Osteoblast (primary cell): Measurements from ENCODE around the gene SLC38A7. TPM values are rescaled to one million over a fixed set of nuclear protein-coding genes. Genes with fewer than 3 reads are reported as not detected.

Source experiments
- DNase-seq: peaks from one replicate; pipeline ENCODE4 v3.0.0; 2011; ENCODE audit warnings: low spot score, mixed read lengths; ENCODE audit not compliant: insufficient read length; ENCODE audit errors: missing footprints
- H2AFZ ChIP-seq: 2 replicates; pipeline ENCODE4 v1.6.0; 2011; ENCODE audit warnings: mild to moderate bottlenecking, low read length
- H3K27ac ChIP-seq: 2 replicates; pipeline ENCODE4 v1.5.1; 2011; ENCODE audit warnings: mild to moderate bottlenecking, low read depth, low read length, moderate library complexity
- H3K27me3 ChIP-seq: 2 replicates; pipeline ENCODE4 v1.6.0; 2012; ENCODE audit warnings: mild to moderate bottlenecking, control low read depth, inconsistent platforms, low read length, moderate library complexity; ENCODE audit not compliant: insufficient read depth
- H3K36me3 ChIP-seq: 2 replicates; pipeline ENCODE4 v1.5.1; 2011; ENCODE audit warnings: mild to moderate bottlenecking, low read length, control low read depth, moderate library complexity; ENCODE audit not compliant: insufficient read depth
- H3K4me1 ChIP-seq: 2 replicates; pipeline ENCODE4 v1.5.1; 2011; ENCODE audit warnings: mild to moderate bottlenecking, low read length, control low read depth, moderate library complexity; ENCODE audit not compliant: insufficient read depth
- H3K4me2 ChIP-seq: 2 replicates; pipeline ENCODE4 v1.6.0; 2011; ENCODE audit warnings: mild to moderate bottlenecking, low read length; ENCODE audit not compliant: insufficient read depth
- H3K4me3 ChIP-seq: fragments of 200-600 bp; sonication (generic); 3 replicates; pipeline ENCODE4 v1.5.1; 2012; ENCODE audit warnings: mild to moderate bottlenecking, low read length, inconsistent platforms; ENCODE audit not compliant: insufficient read depth
- H3K79me2 ChIP-seq: 2 replicates; pipeline ENCODE4 v1.6.0; 2012; ENCODE audit warnings: mild to moderate bottlenecking, low read length, control low read depth, inconsistent platforms; ENCODE audit not compliant: insufficient read depth
- H3K9me3 ChIP-seq: 2 replicates; pipeline ENCODE4 v1.5.1; 2011; ENCODE audit warnings: low read depth, low read length, control low read depth
- H4K20me1 ChIP-seq: 2 replicates; pipeline ENCODE4 v1.6.0; 2012; ENCODE audit warnings: mild to moderate bottlenecking, low read length, control low read depth; ENCODE audit not compliant: insufficient read depth
- CTCF ChIP-seq: IDR thresholded peaks from 2 replicates; pipeline ENCODE4 v1.5.1; 2011; ENCODE audit warnings: mild to moderate bottlenecking, low read depth, low read length, moderate library complexity; ENCODE audit errors: extremely low read depth
- total RNA-seq: library from RNA; depleted of rRNA; stranded (reverse); fragments of >200 nt; gene quantifications from 2 replicates; pipeline ENCODE4 v1.2.3, GENCODE V29; 2012

Gene SLC38A7
- total RNA-seq, 1 donor = 65.1 TPM

GRCh38 chr16:58679763-58680162 lies 4.8 kb downstream of the SLC38A7 start:
- no peak for TF ChIP-seq CTCF
- H3K79me2 ChIP-seq = peaks cover 41% of the 10 kb centered on the region
- peaks cover 47% of the 10 kb centered on the region for H3K36me3 ChIP-seq
- DNase-seq = peak; percentile 10
- no peak overlapping the region for H3K27ac ChIP-seq
- H3K27me3 ChIP-seq = no peaks in the 10 kb centered on the region
- H2AFZ ChIP-seq = no peak overlapping the region
- peaks cover 12% of the 10 kb centered on the region for H3K4me1 ChIP-seq
- H3K4me3 ChIP-seq = no peak overlapping the region
- H3K4me2 ChIP-seq = no peak overlapping the region
- peaks cover 16% of the 10 kb centered on the region for H4K20me1 ChIP-seq
- no peaks in the 10 kb centered on the region for H3K9me3 ChIP-seq

- no peak overlapping the region for H3K4me2 ChIP-seq
- H2AFZ ChIP-seq = no peak overlapping the region
- H3K27ac ChIP-seq = no peak overlapping the region
- no peaks in the 10 kb centered on the region for H3K9me3 ChIP-seq
- TF ChIP-seq CTCF = peak; percentile 62
- no peak overlapping the region for H3K4me3 ChIP-seq
- peaks cover 47% of the 10 kb centered on the region for H3K36me3 ChIP-seq
- peaks cover 7% of the 10 kb centered on the region for H3K4me1 ChIP-seq
- peak; percentile 92 for DNase-seq
- H3K79me2 ChIP-seq = peaks cover 33% of the 10 kb centered on the region
- H3K27me3 ChIP-seq = no peaks in the 10 kb centered on the region
- peaks cover 16% of the 10 kb centered on the region for H4K20me1 ChIP-seq
Observed at GRCh38 chr16:58678716-58679115, 5.9 kb downstream of the SLC38A7 start.

GRCh38 chr16:58678269-58678668 lies 6.3 kb downstream of the SLC38A7 start:
- Histone ChIP-seq H3K4me3 (no peak overlapping the region), H3K9me3 (no peaks in the 10 kb centered on the region), H3K36me3 (peaks cover 47% of the 10 kb centered on the region), H3K4me2 (no peak overlapping the region), H3K27me3 (no peaks in the 10 kb centered on the region), H2AFZ (no peak overlapping the region), H3K79me2 (peaks cover 29% of the 10 kb centered on the region), H4K20me1 (peaks cover 16% of the 10 kb centered on the region), H3K4me1 (peaks cover 2% of the 10 kb centered on the region), H3K27ac (no peak overlapping the region)
- peak; percentile 51 for DNase-seq
- no peak for TF ChIP-seq CTCF

- Histone ChIP-seq H3K4me3 (no peak overlapping the region), H3K79me2 (no peaks in the 10 kb centered on the region), H3K27me3 (no peaks in the 10 kb centered on the region), H3K4me2 (no peak overlapping the region), H3K9me3 (no peaks in the 10 kb centered on the region), H3K27ac (no peak overlapping the region), H3K36me3 (peaks cover 49% of the 10 kb centered on the region), H2AFZ (no peak overlapping the region), H4K20me1 (no peaks in the 10 kb centered on the region), H3K4me1 (no peaks in the 10 kb centered on the region)
- TF ChIP-seq CTCF = no peak
- DNase-seq = no peak
Observed at GRCh38 chr16:58670946-58671583, 13.5 kb downstream of the SLC38A7 start.
